ENCODE data around the gene RND3. TPM values are rescaled to one million over a fixed set of nuclear protein-coding genes. Genes with fewer than 3 reads are reported as not detected.

RND3 gene
- total RNA-seq, 2 experiments from 2014 or later = not detected

- no peaks in the 10 kb centered on the region for H3K4me1 Mint-ChIP-seq (ENCODE audit: low read depth)
- no peaks in the 10 kb centered on the region for H3K27me3 ChIP-seq (ENCODE audit: control insufficient read depth in 1 of 2, insufficient read depth in 2 of 2, low read length in 2 of 2)
- ATAC-seq (ENCODE audit: poor library complexity) = no peak
These were observed 34.8 kb upstream of the RND3 start for GRCh38 chr2:150522269-150522668.

GRCh38 chr2:150520887-150521664 is 33.6 kb upstream of the RND3 start:
- ATAC-seq (ENCODE audit: poor library complexity) (no peak), DNase-seq (no peak)
- Histone ChIP-seq H3K9me3 (ENCODE audit: control insufficient read depth in 1 of 2, insufficient read depth in 1 of 2, low read length in 2 of 2) (peaks cover 0 to 4% of the 10 kb centered on the region in 2 experiments), H3K4me1 (ENCODE audit: insufficient read depth, low read length) (no peaks in the 10 kb centered on the region), H3K4me3 (ENCODE audit: low read length) (no peak overlapping the region), H3K36me3 (ENCODE audit: insufficient read depth, low read length) (no peaks in the 10 kb centered on the region), H3K27ac (ENCODE audit: low read depth in 1 of 2, low read length in 2 of 2) (no peak overlapping the region), H3K27me3 (ENCODE audit: control insufficient read depth in 1 of 2, insufficient read depth in 2 of 2, low read length in 2 of 2) (no peaks in the 10 kb centered on the region)
- H3K4me1 Mint-ChIP-seq (ENCODE audit: low read depth) = no peaks in the 10 kb centered on the region
- H3K27me3 Mint-ChIP-seq = no peaks in the 10 kb centered on the region
- H3K27ac Mint-ChIP-seq = no peak overlapping the region
- ChIA-PET CTCF (no interaction called here), POLR2A (no interaction called here)
- H3K9me3 Mint-ChIP-seq = peaks cover 3% of the 10 kb centered on the region
- TF ChIP-seq CTCF (IDR thresholded peaks at IDR 0.05) = no peak
- intact Hi-C loops (cut with DNase I, micrococcal nuclease) = no loop called here
- H3K36me3 Mint-ChIP-seq (ENCODE audit: low read depth) = no peaks in the 10 kb centered on the region
- H3K4me3 Mint-ChIP-seq = no peak overlapping the region

More at GRCh38 chr2:150522269-150522668, 34.8 kb upstream of the RND3 start:
- no peak overlapping the region for H3K4me3 Mint-ChIP-seq
- H3K27ac Mint-ChIP-seq = no peak overlapping the region
- Histone ChIP-seq H3K4me3 (ENCODE audit: low read length) (no peak overlapping the region), H3K27ac (ENCODE audit: low read depth in 1 of 2, low read length in 2 of 2) (no peak overlapping the region), H3K36me3 (ENCODE audit: insufficient read depth, low read length) (no peaks in the 10 kb centered on the region), H3K9me3 (ENCODE audit: control insufficient read depth in 1 of 2, insufficient read depth in 1 of 2, low read length in 2 of 2) (peaks cover 0 to 4% of the 10 kb centered on the region in 2 experiments), H3K4me1 (ENCODE audit: insufficient read depth, low read length) (no peaks in the 10 kb centered on the region)
- ChIA-PET POLR2A (no interaction called here), CTCF (no interaction called here)
- no peaks in the 10 kb centered on the region for H3K27me3 Mint-ChIP-seq
- intact Hi-C loops (cut with DNase I, micrococcal nuclease) = no loop called here
- no peak for TF ChIP-seq CTCF (IDR thresholded peaks at IDR 0.05)
- H3K36me3 Mint-ChIP-seq (ENCODE audit: low read depth) = no peaks in the 10 kb centered on the region
- DNase-seq = no peak
- peaks cover 3% of the 10 kb centered on the region for H3K9me3 Mint-ChIP-seq

GRCh38 chr2:150520033-150520432 is 32.6 kb upstream of the RND3 start:
- H3K36me3 Mint-ChIP-seq (ENCODE audit: low read depth) = no peaks in the 10 kb centered on the region
- POLR2A ChIA-PET = no interaction called here
- peaks cover 3% of the 10 kb centered on the region for H3K9me3 Mint-ChIP-seq
- H3K4me1 Mint-ChIP-seq (ENCODE audit: low read depth) = no peaks in the 10 kb centered on the region
- DNase-seq = no peak
- H3K27ac ChIP-seq (ENCODE audit: low read depth in 1 of 2, low read length in 2 of 2) = no peak overlapping the region
- H3K36me3 ChIP-seq (ENCODE audit: insufficient read depth, low read length) = no peaks in the 10 kb centered on the region
- no peak overlapping the region for H3K4me3 ChIP-seq (ENCODE audit: low read length)
- CTCF ChIA-PET = no interaction called here
- no peak for TF ChIP-seq CTCF (IDR thresholded peaks at IDR 0.05)
- intact Hi-C loops (cut with DNase I, micrococcal nuclease) = no loop called here
- peaks cover 0 to 4% of the 10 kb centered on the region in 2 experiments for H3K9me3 ChIP-seq (ENCODE audit: control insufficient read depth in 1 of 2, insufficient read depth in 1 of 2, low read length in 2 of 2)
- no peak for ATAC-seq (ENCODE audit: poor library complexity)
- H3K27ac Mint-ChIP-seq = no peak overlapping the region
- no peaks in the 10 kb centered on the region for H3K27me3 Mint-ChIP-seq
- H3K4me1 ChIP-seq (ENCODE audit: insufficient read depth, low read length) = no peaks in the 10 kb centered on the region
- no peak overlapping the region for H3K4me3 Mint-ChIP-seq
- H3K27me3 ChIP-seq (ENCODE audit: control insufficient read depth in 1 of 2, insufficient read depth in 2 of 2, low read length in 2 of 2) = no peaks in the 10 kb centered on the region
